RCC 7860 (cell line): Measurements from ENCODE around the gene AIP.
A peak's percentile ranks its signal among the peaks of the same experiment; 100 is the strongest.
"Not testable (repeated sequence)": the region's sequence is repeated elsewhere in the genome, so short reads cannot be mapped to it uniquely, and the experiment has no call there.

Experiments
- DNase-seq: peaks from one replicate; pipeline ENCODE4 v3.0.0-alpha.2; 2015; ENCODE audit warnings: low spot score
- FAIRE-seq: peaks from 2 replicates; lab custom pipeline; 2012; peaks lifted over from hg19 to GRCh38; lab: Jason Lieb, UNC

The AIP gene

DNA sequence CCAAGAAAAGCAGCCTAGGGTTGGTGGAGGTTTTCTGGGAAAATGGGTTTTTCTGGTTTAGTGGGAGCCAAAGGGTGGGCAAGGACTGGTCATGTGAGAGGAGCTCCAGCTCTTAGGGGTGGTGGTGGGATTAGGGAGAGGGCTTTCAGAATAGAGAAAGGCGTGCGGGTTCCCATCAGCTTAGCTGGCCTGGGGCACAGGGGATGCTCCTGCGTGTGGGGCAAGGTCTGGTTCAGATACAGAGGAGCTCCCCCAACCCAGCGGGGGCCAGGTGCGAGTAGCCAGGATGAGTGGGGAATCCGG, 14.4 kb upstream of the AIP start:
- FAIRE-seq (no peak), DNase-seq (no peak)

DNA sequence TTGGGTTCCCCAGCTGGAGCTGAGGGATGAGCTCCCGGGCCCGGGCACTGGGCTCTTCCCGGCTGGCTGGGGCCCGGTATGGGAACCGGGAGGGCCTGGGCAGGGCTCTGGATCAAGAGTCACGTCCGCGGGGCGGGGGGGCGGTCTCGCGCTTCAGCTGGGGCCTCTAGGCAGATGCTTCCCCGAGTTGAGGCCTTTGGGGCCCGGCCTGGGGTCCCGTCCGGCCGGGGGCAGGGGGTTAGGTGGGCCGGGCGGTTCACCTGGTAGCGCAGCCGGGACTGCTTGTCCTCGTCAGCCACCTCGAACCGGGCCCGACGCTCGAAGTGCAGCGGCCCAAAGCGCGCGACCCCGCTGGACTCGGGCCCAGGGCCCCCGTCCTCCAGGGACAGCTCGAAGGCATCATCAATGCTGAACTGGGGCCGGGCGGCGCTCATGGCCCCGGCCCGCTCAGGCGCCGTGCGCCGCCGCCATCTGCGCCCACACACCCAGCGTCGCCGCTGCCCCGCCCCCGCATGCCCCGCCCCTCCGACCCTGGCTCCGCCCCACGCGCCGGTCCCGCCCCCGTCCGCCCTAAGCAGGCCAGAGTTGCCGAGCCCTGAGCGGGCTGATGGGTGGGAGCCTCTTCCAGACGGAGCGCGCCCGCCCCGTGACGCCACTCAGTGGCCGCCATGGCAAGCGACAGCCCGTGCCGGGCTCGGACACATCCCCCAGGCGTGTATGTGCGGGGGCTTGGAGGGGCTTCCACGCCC, 13.9 kb upstream of the AIP start, which contains the start of gene TMEM134:
Gene TMEM134, minus strand, starts transcription at position 493 of the 749 bp plus-strand sequence. Its CDS starts 59 bp downstream, at position 434.
- peak; percentile 76 for DNase-seq
- no peak for FAIRE-seq

- DNase-seq (no peak), FAIRE-seq (no peak)
Observed at GRCh38 chr11:67469508-67469811, 13.4 kb upstream of the AIP start.

DNA sequence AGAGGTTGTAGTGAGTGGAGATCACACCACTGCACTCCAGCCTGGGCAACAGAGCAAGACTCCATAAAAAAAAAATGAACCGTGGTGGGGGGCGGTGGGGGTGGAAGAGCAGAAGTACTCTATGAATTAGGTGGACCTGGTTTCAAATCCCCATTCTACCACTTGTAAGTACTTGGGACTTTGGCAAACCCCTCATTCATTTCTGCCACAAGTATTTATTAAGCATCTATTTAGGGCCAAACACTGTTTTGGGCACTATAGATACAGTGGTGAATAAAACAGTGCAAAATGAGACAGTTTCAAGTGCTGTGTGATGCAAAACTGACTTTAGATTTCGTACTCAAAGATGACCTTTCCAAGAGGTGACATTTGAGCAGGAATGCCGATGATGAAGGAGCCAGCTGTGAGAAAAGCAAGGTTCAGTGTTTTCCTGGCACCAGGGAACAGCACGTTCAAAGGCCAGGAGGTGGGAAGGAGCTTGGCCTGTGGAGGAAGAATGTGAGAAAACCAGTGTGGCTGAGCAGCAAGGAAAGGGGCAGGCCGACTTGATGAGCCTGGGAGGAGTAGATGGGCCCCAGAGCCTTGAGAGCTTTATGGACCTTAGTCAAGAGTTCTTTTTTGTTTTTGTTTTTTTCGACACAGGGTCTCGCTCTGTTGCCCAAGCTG, 12.4 kb upstream of the AIP start:
- DNase-seq (no peak), FAIRE-seq (no peak)

DNA sequence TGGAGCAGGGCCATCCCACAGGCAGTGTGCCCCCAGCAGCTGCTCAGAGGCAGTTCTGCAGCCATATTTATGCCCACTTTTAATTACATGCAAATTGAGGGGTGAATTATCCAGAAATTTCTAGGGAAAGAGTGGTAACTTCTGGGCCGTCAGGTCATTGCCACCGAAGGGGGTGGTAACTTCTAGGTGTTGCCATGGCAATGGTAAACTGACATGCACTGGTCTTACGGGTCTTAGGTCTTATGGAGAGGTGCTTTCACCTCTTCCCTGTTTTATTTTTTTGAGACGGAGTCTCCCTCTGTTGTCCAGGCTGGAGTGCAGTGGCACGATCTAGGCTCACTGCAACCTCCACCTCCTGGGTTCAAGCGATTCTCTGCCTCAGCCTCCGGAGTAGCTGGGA, 9.9 kb upstream of the AIP start:
- FAIRE-seq: no peak

DNA sequence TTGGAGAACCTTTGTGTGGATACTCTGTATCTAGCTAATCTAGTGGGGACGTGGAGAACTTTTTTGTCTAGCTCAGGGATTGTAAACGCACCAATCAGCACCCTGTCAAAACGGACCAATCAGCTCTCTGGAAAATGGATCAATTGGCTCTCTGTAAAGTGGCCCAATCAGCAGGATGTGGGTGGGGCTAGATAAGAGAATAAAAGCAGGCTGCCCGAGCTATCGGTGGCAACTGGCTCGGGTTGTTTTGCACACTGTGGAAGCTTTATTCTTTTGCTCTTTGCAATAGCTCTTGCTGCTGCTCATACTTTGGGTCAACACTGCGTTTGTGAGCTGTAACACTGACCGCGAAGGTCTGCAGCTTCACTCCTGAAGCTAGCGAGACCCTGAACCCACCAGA, 6.1 kb upstream of the AIP start:
- not testable (repeated sequence) for DNase-seq, FAIRE-seq

More for the DNA sequence above, 9.9 kb upstream of the AIP start:
- DNase-seq: no peak

DNA sequence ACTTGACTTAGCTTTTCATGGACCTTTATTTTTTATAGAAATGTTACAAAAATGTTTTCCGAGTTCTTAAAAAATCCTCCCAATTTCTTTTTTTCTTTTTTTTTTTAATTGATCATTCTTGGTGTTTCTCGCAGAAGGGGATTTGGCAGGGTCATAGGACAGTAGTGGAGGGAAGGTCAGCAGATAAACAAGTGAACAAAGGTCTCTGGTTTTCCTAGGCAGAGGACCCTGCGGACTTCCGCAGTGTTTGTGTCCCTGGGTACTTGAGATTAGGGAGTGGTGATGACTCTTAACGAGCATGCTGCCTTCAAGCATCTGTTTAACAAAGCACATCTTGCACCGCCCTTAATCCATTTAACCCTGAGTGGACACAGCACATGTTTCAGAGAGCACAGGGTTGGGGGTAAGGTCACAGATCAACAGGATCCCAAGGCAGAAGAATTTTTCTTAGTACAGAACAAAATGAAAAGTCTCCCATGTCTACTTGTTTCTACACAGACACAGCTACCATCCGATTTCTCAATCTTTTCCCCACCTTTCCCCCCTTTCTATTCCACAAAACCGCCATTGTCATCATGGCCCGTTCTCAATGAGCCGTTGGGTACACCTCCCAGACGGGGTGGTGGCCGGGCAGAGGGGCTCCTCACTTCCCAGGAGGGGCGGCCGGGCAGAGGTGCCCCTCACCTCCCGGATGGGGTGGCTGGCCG, 5.3 kb upstream of the AIP start:
- not testable (repeated sequence) for DNase-seq, FAIRE-seq

GRCh38 chr11:67482275-67482826, 475 bp upstream of the AIP start:
- no peak for FAIRE-seq
- no peak for DNase-seq

DNA sequence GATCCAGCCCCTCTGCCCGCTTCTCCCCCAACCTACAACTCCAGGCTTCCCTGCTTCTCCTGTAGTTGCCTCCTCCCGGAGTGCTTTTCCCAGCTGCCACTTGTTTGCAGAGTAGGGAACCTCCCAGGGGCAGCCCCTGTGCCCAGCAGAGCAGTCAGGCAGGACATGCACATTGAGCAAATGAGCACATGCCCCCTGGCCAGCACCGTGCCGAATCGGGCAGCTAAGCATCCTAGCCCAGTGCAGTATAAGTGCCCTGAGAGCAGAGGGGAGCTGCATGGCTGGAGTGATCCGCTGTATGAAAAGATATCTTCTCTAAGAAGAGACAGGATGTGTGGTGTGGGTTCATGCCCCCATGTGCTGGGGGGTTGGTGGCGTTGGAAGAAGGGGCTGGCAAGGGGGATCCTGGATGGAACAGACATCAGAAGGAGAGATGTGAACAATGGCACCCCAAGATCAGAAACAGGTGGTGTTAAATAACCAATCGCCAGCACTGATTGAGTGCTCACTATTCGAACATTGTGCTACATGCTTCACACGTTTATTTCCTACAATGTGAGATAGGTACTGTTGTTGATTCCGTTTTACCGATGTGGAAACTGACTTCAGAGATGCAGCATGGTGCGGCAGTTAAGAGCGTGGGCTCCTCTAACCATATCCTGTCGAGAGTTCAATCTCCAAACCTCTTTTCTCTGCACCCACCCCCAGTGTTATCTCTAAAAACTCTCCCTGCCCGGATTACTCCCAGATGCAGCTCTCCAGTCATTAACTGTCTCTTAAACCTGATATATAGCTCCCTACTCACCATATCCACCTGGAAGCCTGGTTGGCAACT, 1.2 kb downstream of the AIP start:
- DNase-seq (no peak), FAIRE-seq (no peak)

- FAIRE-seq: no peak
- DNase-seq: no peak
Observed at GRCh38 chr11:67484847-67485311, 2.1 kb downstream of the AIP start.

GRCh38 chr11:67485873-67486361, 3.1 kb downstream of the AIP start:
- FAIRE-seq, DNase-seq: not testable (repeated sequence)

DNA sequence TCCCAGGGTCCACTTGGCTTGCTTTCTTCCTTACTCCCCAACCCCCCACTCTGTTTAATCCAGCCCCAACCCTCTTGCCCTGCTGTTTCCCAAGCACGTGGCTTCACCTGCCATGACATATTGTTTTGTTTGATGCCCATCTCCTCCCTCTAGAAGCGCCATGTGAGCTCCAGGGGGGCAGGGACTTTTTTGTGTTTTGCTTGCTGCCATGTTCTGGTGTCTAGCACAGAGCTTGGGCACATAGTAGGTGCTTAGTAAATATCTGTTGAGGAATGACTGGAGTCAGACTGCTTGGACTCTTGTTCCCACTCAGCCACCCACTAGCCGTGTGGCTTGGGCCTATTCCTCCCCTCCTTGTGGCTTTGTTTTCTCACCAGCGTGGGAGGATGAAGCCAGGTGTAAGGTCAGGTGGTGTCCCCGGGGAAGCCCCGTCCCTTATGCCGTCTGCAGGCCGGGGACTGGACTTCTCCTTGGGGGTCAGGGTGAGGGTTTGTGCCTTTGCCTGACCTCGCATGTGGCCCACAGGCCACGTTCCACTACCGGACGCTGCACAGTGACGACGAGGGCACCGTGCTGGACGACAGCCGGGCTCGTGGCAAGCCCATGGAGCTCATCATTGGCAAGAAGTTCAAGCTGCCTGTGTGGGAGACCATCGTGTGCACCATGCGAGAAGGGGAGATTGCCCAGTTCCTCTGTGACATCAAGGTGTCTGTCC, 3.8 kb downstream of the AIP start:
- DNase-seq (no peak), FAIRE-seq (no peak)

DNA sequence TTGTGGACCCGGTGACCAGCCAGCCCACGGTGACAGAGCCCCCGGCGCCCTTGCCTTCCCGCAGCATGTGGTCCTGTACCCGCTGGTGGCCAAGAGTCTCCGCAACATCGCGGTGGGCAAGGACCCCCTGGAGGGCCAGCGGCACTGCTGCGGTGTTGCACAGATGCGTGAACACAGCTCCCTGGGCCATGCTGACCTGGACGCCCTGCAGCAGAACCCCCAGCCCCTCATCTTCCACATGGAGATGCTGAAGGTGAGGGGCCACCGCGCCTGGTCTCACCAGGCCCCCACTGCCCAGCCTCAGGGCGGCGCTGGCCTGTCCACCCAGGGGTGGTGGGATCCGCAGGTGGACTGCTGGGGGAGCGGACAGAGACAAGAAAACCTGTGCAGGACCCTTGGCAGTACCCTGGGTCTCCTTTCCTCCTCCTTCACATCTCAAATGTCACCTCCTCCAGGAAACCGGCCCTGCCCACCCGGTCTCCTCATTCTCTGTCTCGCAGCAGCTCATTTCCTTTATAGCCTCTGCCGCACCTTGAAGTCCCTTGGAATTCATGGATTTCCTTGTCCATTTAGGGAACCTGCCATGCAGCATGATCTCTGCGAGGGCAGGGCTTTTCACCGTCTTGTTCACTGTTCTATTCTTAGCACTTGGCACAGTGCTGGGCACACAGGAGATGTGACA, 6.5 kb downstream of the AIP start:
- FAIRE-seq (no peak), DNase-seq (no peak)

DNA sequence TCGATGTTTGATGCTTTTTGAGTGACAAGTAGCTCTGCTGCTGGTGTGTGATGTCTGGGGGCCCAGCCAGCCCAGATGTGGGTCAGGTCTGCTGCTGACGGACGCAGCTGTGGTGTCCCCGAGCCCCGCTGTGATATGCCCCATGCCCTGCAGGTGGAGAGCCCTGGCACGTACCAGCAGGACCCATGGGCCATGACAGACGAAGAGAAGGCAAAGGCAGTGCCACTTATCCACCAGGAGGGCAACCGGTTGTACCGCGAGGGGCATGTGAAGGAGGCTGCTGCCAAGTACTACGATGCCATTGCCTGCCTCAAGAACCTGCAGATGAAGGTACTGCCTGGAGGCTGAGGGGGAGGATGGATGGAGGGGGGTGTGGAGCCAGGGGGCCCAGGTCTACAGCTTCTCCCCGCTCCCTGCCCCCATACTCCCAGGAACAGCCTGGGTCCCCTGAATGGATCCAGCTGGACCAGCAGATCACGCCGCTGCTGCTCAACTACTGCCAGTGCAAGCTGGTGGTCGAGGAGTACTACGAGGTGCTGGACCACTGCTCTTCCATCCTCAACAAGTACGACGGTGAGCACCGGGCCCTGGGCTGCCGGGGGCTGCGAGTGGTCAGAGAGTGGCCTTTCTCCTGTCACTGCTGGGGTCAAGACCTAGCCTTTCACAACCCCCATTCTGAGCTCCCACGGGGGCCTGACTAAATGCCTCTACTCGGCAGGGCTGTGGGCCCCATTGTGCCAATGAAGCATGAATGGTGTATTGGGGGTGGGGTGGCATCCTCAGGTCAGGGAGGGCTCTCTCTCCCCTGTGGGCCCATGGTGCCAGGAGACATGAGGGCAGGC, 7.3 kb downstream of the AIP start:
- FAIRE-seq: no peak
- DNase-seq: no peak

DNA sequence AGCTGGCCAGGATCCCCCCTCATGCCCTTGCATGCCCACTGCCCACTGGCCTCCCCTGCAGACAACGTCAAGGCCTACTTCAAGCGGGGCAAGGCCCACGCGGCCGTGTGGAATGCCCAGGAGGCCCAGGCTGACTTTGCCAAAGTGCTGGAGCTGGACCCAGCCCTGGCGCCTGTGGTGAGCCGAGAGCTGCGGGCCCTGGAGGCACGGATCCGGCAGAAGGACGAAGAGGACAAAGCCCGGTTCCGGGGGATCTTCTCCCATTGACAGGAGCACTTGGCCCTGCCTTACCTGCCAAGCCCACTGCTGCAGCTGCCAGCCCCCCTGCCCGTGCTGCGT, 7.9 kb downstream of the AIP start:
- FAIRE-seq: no peak

DNA sequence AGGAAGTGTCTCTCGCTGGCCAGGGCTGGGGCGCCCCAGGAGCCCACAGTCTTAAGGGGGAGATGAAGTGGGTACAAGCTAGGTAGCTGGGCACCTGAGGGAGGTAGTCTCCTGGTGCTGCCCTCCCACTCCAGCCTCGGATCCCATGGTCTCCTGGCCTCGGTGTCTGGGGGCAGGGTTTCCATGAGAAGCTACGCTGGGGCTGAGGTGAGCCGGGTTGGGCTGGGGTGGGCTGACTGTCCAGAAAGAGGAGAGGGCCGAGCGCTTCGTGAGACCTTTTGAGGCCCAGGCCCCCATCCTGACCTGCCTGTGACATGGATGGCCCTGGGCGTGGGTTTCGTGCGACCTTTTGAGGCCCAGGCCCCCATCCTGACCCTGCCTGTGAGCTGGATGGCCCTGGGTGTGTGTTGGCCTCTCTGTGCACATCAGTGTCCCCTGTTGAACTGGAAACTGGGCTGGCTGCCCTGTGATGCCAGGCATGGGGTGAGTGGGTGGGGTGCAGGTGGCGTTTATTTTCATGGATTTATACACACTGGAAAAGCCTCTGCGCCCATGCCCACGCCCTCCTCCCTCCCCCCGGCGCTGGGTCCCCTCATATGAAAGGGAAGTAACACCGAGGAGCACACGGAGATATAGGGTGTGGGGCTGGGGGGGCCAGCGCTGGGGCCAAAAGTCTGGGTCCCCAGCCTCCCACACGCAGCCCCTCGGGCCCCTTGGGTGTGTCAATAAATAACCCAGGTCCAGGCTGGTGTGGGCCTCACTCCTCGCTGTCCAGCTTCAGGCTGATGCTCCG, 8.6 kb downstream of the AIP start:
- DNase-seq (no peak), FAIRE-seq (no peak)

More for the DNA sequence above, 7.9 kb downstream of the AIP start:
- no peak for DNase-seq

DNA sequence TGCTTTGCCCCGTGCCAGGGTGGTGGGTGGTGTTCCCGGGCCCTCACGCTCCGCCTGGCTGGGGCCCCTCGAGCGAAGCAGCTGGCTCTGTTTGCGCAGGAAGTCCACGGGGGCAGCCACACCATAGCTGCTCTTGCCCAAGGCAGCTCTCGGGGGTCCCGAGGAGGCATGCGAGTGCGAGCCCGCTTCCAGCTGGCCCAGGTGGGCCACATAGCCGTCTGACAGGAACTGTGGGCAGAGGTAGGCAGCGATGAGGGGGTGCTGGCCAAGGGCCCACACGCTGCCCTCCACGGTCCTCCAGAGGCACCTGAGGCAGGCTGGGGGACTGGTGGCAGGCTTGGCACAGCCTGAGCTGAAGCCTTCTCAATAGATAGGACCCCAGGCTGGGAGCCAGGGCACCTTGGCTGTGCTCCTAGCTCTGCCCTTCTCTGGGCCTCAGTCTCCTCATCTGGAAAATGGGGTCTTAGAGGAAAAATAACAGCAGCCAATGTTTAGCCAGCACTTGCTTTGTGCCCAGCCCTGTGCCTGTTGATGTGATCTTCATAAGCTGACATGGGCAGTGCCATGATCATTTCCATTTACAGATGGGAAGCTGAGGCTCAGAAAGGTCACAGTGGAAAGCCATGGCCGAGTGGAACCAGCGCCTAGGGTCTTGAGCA, 9.4 kb downstream of the AIP start:
- no peak for FAIRE-seq

More for the DNA sequence above, 9.4 kb downstream of the AIP start:
- no peak for DNase-seq
